Iris pigment epithelial cell (primary cell): ENCODE results near the gene RASGRF2.
A peak's percentile ranks its signal among the peaks of the same experiment; 100 is the strongest.

ENCODE experiments used
- DNase-seq: peaks from one replicate; pipeline ENCODE4 v3.0.0-alpha.2; 2011; ENCODE audit warnings: low read depth

RASGRF2 gene

DNA sequence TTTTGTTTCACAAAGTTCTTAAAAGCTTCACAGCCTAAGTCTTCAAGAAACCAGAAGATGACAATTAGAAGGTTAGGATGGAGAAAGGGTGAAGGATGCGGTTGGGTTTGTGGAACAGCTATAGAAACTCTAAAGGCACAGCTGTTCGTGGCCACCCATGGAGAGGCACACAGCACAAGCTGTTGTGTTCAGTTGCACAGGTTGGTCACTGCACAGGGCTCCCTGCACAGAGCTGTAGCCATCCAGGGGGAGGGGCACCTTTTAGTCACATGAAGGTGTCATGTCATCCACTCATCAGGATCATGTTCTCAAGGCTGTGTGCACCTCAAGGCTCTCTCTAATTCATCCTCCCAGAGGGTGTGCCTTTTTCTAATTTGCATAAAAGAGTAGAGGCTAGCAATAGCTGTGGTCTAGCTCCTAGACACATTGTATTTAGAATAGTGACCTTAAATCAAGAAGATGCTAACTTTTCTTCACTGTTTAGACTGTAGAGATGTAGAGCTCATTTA, 5.0 kb upstream of the RASGRF2 start:
- DNase-seq: no peak

DNA sequence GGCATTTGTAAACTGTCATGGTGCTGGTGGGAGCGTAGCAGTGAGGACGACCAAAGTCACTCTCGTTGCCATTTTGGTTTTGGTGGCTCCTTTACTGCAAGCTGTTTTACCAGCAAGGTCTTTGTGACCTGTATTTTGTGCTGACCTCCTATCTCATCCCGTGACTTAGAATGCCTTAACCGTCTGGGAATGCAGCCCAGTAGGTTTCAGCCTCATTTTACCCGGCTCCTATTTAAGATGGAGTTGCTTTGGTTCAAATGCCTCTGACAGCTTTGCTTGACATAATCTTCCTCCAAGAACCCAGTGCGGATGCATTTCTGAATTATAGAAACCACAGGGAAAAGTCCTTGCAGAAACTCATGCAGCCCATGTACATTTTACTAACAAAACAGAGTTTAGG, 3.9 kb upstream of the RASGRF2 start:
- no peak for DNase-seq

DNA sequence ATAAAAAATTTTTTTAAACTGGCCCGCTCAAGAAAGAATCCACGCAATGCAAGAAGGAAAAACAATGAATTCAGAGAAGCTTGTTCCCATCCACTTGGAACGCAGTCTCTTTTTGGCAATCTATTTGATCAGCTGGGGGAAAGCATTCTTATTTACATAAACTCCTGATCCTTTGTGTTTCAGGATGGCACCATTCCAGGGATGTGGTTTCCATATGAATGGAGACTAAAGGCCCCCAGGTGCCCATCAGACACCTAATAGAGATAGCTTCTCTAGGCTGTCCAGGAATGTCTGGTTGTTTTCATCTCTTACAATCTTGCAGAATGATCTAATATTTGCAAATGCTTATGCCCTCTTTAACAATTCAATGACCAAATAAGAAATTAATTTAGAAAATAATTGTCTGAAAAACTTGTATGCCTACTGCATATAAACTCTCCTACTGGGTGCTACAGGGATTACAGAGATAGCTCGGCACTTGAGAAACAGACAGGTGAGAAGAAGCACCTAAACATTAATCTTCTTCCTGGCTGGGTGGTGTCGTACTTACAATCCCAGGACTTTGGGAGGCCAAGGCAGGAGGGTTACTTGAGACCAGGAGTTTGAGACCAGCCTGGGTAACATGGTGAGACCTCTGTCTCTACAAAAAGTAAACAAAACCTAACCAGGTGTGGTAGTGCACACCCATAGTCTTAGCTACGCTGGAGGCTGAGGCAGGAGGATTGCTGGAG, 3.0 kb upstream of the RASGRF2 start:
- peak; percentile 42 for DNase-seq

DNA sequence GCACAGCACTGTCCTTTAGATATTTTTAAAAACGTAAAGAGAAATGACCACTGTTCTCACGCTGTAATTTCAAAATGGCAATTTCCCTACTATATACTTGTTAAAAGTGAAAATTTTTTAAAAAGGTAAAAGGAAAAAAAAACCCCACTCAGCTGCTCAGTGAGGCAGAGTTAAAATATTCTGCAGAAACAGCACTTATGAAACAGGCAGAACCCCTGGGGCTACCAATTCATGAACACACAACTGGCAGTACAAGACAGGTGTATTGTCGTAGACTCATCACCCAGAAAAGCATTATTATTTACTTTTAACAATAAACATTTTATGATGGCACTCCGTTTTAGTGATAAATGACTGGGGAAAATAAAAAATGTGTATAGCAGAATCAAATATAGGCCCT, 1.5 kb upstream of the RASGRF2 start:
- DNase-seq: no peak

DNA sequence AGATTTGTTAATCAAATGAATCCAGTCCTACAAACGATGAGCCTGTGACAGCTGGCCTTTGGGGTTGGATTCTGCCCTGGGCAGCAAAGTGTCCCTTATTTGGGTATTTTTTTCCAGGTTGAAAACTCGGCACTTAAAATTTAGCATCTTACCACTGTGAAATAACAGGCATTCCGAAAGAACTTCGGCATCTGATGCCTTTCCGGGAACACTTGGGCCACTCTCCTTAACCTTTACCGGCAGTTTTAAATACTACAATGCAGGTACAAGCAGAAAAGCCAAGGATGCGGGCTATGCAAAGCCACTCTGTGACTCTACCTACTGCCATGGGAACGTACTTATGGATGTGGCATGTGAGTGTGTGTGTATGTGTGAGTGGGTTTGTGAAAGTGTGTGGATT, 1.0 kb upstream of the RASGRF2 start:
- DNase-seq: no peak

DNA sequence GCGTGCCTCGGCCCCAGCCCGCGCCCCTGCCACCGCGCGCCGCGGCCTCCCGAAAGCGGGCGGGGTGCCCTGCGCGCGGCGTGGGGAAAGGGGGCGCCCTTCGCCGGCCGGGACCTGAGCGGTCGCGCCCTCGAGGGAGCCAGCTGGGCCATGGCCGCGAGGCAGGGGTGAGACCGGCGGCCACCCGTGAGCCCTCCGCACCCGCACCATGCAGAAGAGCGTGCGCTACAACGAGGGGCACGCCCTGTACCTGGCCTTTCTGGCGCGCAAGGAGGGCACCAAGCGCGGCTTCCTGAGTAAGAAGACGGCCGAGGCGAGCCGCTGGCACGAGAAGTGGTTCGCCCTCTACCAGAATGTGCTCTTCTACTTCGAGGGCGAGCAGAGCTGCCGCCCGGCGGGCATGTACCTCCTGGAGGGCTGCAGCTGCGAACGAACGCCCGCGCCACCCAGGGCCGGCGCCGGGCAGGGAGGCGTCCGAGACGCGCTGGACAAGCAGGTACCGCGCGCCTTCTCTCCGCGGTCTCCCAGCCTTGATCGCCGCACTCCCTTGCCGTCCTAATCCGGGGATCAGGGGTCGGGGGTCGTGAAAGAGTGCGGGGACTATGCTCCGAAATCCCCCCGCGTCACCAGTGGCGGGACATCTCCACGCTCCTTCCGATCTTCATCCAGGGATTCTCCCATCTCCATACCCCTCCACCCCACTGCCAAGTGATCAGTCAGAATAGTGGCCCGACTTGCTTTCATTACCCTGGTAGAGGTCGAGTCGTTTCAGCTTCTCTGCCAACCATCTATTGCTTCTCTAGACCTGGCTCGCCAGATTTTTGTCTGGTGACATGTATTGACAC, 590 bp downstream of the RASGRF2 start:
- peak; percentile 51 for DNase-seq

DNA sequence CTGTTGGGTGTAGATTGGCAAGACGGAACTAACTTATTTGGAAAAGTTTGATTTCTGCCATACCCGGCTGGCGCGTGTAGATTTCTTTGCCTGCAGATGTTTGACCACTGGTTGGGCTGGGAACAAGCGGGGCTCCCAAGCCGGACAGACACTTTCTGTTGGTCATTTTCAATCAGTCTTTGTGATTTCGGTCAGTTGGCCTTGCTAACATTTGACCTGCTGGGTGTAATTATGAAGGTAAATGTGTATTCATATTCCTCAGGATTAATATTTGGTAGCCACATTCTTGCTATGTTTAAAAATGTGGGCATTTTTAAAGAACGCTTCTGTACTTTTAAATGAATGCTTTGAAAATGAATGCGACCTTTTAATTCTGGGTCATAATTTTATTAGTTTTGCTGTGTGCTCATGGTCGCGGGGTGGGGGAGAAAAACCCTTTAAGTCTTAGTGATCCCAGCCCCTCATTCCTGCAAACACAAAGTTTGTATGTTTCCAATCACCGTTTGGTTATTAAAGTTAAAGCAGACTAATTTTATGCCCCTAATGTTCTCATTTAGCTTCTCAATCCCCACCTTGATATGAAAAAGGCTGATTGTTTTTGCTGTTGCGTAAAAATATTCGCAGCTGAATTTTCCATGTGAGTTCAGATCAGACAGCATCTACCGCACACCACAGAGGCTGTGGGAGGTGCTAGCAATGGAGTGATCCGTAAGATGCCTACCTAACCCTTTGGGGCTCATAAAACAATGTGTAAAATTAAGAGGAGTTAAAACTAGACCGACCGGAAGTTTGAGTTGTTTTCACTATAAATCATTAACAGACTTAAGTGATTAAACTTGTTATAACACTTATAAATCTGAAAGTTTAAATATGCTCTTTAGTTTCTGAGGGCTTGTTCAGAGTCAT, 1.5 kb downstream of the RASGRF2 start:
- peak; percentile 71 for DNase-seq

DNA sequence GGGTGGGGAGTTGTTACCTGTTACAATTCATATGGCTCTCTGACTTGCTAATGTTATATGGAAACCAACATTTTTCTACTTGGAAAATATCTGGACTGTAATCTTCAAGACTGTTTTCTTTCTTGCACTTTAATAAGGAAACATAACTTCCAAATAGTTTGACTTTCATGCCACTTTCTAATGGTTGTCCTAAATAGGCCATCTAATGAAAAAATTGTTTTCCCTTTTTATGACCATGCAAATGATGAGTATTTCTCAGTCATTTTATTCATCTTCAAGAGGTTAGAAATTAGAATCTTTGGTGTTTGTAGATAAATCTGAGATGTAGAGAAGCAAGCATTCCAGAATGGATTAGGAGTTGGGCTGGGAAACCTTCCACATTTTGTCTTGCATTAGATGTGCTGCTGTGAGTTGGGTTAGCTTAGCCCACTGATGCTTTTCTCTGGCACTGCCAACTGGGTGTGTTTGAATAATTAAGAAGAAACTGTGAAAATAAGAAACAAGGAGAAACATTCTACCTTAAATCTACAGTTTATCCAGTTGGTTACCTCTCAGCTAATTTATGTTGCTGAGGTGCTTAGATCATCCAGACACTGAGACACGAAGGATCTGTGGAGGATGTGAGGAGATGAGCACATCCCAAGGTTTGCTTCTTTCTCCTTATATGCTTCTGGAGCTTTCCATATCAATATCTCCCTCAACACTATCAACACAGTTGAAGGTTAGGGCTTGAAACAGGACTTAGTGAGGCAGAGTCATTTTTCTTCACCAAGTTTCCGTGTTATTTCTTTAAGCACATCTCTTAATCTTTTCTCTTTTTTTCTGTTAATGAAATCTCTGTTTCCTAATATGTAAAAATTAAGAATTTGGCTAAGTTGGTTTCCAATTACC, 2.7 kb downstream of the RASGRF2 start:
- no peak for DNase-seq

DNA sequence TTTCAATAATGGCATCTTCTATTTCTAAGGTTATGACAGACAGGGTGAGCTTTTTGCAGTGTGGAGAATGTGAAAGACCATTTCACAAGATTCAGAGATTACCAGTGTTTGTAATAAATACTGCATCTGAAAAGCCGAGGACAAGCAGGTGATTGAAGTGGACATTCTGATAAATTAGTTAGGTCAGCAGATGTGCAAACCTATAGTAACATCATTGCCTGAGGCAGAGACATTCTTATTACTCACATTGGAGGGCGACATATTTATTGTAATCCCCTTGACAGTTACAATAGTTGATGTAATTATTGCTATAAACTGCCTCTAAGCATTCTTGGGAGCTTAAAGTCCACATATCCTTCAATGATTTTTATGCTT, 3.3 kb downstream of the RASGRF2 start:
- peak; percentile 17 for DNase-seq

DNA sequence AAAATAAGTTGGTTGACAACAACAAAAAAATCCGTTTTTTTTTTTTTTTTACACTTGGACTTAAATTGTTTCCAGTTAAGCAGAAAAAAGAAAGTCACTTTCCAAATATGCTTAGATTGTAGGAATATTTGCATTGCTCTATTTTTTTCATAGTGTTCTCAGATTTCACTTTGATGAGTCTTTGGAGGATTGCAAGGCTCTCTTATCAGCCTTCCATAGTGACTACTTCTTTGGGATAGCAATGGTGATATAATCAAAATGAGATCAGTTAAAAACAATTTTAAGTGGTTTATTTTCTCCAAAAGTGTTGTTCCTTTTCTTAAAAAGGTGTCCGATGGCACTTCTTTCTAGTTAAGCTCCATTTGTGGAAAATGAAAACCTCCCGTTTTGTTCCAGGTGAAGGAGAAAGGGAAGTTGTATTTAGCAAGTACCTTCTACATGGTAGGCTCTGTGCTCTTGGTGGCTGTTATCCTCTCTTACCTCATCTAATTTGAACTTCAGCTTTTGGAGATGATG, 3.9 kb downstream of the RASGRF2 start:
- DNase-seq: peak; percentile 80

DNA sequence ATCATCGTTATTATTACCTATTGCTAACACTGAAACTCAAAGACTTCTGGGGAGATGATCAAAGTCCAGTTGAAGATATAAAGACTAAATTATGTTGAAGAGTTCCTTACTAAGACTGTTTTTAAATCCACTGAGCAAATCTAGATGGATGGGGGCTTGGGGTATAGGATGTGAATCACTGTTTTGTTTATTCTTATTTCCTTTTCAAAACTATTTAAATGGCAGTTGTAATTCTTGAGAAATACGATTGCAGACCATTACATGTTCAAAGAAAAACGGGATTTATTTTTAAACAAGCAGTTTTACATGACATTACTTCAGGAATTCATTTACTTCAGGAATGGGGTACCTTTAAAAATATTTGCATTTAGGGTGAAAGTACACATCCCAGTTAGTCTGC, 4.3 kb downstream of the RASGRF2 start:
- DNase-seq: peak; percentile 59

DNA sequence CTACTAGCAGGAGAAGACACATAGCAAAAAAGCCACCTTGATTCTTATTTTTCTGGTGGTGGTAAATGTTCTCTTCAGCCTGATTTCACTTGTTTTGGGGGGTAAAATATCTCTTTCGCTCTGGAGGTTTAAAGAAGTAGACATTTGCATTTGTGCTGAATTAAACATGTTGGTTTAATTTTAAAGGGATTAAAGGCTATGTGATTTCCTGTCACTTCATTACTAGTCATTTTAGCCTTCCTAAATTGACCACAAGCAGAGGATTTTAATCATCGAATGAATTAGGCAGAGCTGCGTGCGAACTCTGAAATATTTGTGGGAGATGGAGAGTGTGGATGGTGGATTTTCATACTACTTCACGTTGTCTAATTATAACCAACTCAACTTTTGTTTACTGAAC, 4.8 kb downstream of the RASGRF2 start:
- DNase-seq: peak; percentile 23

DNA sequence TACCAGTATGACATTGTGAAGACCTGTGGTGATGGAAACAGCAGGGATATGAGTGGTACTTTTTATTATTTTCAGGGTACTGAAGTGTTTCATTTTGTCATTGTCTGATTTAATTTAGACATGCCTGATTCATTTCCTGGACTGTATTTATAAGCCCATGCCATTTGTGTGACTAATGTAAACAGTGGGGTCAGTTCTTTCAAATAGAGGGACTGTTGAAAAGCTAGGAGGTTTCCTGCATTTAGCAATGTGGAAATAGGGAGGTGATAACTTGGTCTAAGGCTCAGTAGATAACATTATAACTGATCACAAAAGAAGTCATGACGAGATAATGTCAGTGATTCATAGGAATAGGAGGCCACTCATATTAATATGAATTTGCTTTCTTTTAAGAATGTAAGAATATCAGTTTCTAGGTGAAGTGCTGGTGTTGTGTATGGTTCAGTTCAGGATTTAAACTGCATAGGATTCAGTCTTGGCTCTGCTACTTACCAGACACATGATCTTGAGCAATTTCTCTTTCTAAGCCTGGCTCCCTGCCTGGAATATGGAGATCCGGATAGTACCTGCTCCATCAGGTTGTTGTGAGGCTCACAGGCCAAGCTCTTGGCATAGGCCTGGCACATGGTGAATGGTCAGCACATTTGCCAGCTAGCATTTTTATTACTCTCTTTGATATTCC, 7.5 kb downstream of the RASGRF2 start:
- DNase-seq: peak; percentile 95

DNA sequence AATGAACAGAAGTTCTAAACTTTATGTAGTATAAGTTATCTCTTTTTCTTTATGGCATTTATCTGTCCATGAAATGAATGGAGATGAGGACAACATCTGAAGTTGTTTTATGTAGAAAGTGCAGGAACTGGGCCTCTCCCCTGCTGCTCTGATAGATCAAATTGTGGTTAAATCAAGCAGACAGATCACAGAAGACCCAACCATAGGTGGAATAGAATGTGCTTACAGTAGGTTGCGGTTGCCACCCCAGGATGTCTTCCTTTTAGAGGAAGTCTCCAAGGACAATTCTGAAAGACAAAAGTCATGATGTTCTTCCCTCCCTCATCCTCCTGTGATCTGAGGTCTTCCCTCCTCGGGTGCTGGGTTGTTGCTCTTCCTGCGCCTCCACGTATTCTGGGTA, 12.9 kb downstream of the RASGRF2 start:
- DNase-seq: no peak

DNA sequence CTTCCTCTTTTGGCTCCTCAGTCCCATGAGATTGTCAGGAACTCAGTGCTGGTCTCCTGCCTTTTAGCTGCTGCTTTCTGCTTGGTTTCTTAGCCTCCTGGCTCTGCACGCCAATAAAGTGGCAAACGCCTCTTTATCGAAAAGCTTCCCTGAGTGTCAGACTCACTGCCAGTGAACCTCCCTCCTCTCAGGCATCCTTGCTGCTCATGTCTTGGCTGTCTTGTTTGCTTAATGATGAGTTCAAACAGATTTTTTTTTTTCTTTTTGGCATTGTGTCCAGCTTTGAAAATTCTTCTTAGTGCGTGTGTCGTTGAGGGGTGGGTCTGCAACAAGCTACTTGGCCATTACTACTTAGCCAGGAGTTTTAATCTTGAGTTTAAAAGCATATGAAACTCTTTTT, 14.9 kb downstream of the RASGRF2 start:
- peak; percentile 24 for DNase-seq

DNA sequence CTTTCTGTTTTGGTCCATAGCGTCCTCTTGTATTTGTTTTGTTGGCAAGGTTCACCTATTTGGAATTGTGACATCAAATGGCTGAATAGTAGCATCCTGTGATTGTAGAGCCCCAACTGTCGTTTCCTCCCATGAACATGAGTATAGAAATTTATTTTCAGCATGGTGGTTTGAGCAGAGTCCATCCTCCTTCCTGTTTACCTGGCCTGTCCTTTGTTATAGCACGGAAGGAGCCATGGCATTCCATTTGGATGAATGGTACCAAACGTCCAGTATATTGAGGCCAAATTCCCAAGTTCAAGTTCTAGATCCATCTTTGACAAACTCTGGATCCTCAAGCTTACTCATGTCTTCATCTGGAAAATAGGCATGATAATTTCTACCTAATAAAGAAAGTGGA, 16.8 kb downstream of the RASGRF2 start:
- DNase-seq: no peak

DNA sequence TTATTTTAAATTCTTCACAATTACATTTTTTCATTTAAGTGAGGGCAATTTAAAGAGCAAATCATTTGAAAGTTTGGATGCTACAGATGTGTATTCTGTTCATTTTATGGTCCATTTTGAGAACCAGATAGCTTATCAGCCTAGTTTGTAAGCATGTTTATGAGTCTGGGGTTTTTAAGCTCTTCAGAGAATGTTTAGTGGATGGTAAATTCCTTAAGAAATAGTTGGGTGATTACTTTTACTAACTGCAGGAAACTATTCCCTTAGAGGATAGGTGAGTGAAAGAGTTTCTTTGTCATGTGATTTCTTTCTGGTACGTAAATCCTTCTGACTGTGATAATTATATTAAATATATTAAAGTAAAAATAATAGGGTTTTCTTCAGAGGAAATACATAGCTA, 17.6 kb downstream of the RASGRF2 start:
- peak; percentile 54 for DNase-seq

DNA sequence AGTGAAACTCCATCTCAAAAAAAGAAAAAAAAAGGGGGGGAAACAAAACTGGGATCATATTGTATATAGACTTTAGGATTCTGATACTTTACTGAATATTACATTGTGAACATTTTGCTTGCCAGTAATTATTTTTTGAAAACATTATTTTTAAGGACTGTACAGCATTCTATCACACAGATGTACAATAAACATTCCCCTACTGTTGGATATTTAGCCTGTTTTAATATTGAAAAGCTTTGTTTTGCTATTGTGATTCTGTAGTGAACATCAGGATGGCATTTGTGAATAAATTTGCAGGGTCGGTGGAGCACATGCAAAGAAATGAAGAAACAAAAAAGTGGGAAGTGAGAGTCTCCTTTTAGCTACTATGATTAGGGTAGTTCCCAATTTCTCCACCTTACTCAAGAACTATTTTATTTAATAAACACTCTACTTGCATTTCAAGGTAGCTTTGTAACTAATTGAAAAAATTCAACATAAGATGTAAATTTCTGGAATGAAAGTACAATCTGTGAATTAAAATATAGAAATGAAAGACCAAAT, 18.7 kb downstream of the RASGRF2 start:
- no peak for DNase-seq

DNA sequence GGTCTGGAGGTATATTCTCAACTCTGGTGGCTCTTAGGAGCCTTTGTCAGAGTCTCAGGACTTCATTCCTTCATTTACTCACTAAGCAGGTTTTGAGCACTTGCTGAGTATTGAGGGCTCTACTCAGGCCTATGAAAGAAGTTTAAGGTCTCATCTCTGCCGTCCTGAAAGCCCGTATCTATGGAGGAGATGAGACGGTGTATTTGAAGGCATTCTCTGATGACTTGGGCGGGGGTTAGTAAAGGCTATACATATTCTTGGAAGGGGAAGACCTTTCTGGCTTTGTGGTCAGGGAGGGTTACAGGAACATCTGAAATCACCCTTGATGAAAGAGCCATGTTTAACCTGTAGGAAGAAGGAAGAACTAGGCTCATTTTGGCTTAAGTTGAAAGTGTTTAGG, 21.9 kb downstream of the RASGRF2 start:
- no peak for DNase-seq

DNA sequence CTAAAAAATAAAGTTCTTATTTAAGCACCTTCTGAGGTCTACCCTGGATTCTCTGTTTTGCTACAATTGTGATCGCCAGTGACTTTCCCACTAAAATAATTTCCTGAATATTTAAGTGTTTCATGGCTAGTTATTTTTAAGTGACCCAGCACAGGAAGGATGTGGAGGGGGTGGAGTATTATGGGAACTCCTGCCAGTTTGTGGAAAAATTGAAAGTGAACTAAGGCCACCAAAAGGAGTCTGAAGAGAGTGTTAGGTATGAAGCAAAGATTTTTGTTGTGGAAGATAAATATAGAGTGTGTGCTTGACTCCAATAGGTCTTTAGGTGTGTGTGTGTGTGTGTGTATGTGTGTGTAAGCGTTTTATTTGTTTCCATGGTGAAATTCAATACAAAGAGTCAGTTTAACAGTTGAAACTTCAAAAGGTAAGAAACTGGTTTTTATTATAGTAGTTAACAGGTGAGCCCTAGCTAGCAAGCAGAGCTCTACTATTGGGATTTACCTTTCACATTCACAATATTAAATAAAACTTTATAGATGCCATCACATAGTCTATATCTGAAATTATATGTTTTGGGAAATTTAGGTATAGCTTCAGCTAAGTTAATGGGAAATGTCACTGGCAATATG, 25.6 kb downstream of the RASGRF2 start:
- DNase-seq: peak; percentile 20
